SK-N-SH (cell line): ENCODE measurements around the gene TYK2. TPM values are rescaled to one million over a fixed set of nuclear protein-coding genes. Genes with fewer than 3 reads are reported as not detected.

Source experiments
- CTCF ChIA-PET: fragments of 300-600, 350-600 bp; formaldehyde crosslinking; extraction: SDS; loops from one replicate; lab custom pipeline; 2021; lab: Yijun Ruan, JAX
- POLR2A ChIA-PET: fragments of 350-600 bp; sonication (Branson Sonifier 250); formaldehyde crosslinking; extraction: SDS; loops from one replicate; lab custom pipeline; 2020; ENCODE audit warnings: antibody characterized with exemption, inconsistent platforms; lab: Yijun Ruan, JAX
- DNase-seq: peaks from one replicate; pipeline ENCODE4 v3.0.0; 2012
- H2AFZ ChIP-seq: fragments of 200-600 bp; sonication (generic); 2 replicates; pipeline ENCODE4 v1.8.1; 2016; ENCODE audit warnings: antibody characterized with exemption, mild to moderate bottlenecking, low read depth
- H3F3A ChIP-seq: fragments of 200-600 bp; sonication (generic); replicated peaks from 2 replicates; pipeline ENCODE3; 2016; ENCODE audit warnings: antibody characterized with exemption, mild to moderate bottlenecking; ENCODE audit not compliant: insufficient read depth
- H3K27ac ChIP-seq, 2 experiments: fragments of 200-500 bp in 1 of 2; fragments of 200-600 bp in 1 of 2; sonication (Bioruptor generic) in 1 of 2; sonication (generic), shearing (Covaris generic) in 1 of 2; 2 replicates each; pipeline versions ENCODE4 v1.5.1 to v1.6.1; 2014 to 2016; ENCODE audit warnings: low read depth in 2 of 2, inconsistent platforms in 1 of 2, low read length in 1 of 2, mild to moderate bottlenecking in 1 of 2, mixed read lengths in 1 of 2
- H3K27me3 ChIP-seq: fragments of 200-600 bp; sonication (generic), shearing (Covaris generic); 2 replicates; pipeline ENCODE4 v1.6.1; 2016; ENCODE audit warnings: mixed run types; ENCODE audit not compliant: insufficient read depth
- H3K36me3 ChIP-seq, 2 experiments: fragments of 200-500 bp in 1 of 2; fragments of 200-600 bp in 1 of 2; sonication (Bioruptor generic) in 1 of 2; sonication (generic) in 1 of 2; replicated peaks in 1 of 2; 2 replicates each; pipeline versions ENCODE3 to v1.5.1; 2014 to 2016; ENCODE audit warnings: low read length in 1 of 2, mild to moderate bottlenecking in 1 of 2; ENCODE audit not compliant: insufficient read depth in 2 of 2, control insufficient read depth in 1 of 2
- H3K4me1 ChIP-seq, 2 experiments: fragments of 200-500 bp in 1 of 2; fragments of 200-600 bp in 1 of 2; sonication (Bioruptor generic) in 1 of 2; sonication (generic), shearing (Covaris generic) in 1 of 2; 2 replicates each; pipeline versions ENCODE4 v1.5.1 to v1.6.1; 2014 to 2016; ENCODE audit warnings: low read depth in 1 of 2, low read length in 1 of 2, mixed run types in 1 of 2; ENCODE audit not compliant: insufficient read depth in 2 of 2, control insufficient read depth in 1 of 2
- H3K4me2 ChIP-seq: fragments of 200-600 bp; sonication (generic), shearing (Covaris generic); 2 replicates; pipeline ENCODE4 v1.6.1; 2017; ENCODE audit warnings: mixed run types
- H3K4me3 ChIP-seq, 2 experiments: fragments of 200-500 bp in 1 of 2; fragments of 200-600 bp in 1 of 2; sonication (Bioruptor generic) in 1 of 2; sonication (generic), shearing (Covaris generic) in 1 of 2; 2 replicates each; pipeline versions ENCODE4 v1.5.1 to v1.8.1; 2014 to 2016; ENCODE audit warnings: low read depth in 2 of 2, inconsistent platforms in 1 of 2, low read length in 1 of 2, mild to moderate bottlenecking in 1 of 2, mixed read lengths in 1 of 2, moderate library complexity in 1 of 2
- H3K79me2 ChIP-seq: fragments of 200-600 bp; sonication (generic); 2 replicates; pipeline ENCODE4 v1.8.1; 2017; ENCODE audit warnings: mild to moderate bottlenecking; ENCODE audit not compliant: insufficient read depth
- H3K9ac ChIP-seq: fragments of 200-600 bp; sonication (generic); 2 replicates; pipeline ENCODE4 v1.6.1; 2017; ENCODE audit warnings: mixed run types
- H3K9me2 ChIP-seq: fragments of 200-600 bp; sonication (generic); 2 replicates; pipeline ENCODE4 v1.6.1; 2017; ENCODE audit warnings: mixed run types
- H3K9me3 ChIP-seq: fragments of 200-600 bp; sonication (generic); 2 replicates; pipeline ENCODE4 v1.6.1; 2017; ENCODE audit warnings: mixed run types, mild to moderate bottlenecking, moderate library complexity
- H4K20me1 ChIP-seq: fragments of 200-600 bp; sonication (generic); 2 replicates; pipeline ENCODE4 v1.6.1; 2017; ENCODE audit warnings: mild to moderate bottlenecking, mixed run types; ENCODE audit not compliant: insufficient read depth
- EZH2phosphoT487 ChIP-seq: fragments of 200-600 bp; sonication (generic); IDR thresholded peaks from 2 replicates; pipeline ENCODE4 v1.6.1; 2017; ENCODE audit warnings: low read depth, mixed run types, mild to moderate bottlenecking, antibody characterized with exemption, moderate library complexity, borderline replicate concordance
- FOSL2 ChIP-seq: IDR thresholded peaks from 2 replicates; pipeline ENCODE4 v1.4.0; 2012; ENCODE audit warnings: low read depth, mild to moderate bottlenecking, moderate library complexity, borderline replicate concordance
- FOXJ3 ChIP-seq: sonication (generic); formaldehyde crosslinking; IDR thresholded peaks from 2 replicates; pipeline ENCODE4 v1.5.1; 2020; ENCODE audit warnings: mild to moderate bottlenecking, missing genetic modification reagents
- GATA2 ChIP-seq: sonication (generic); formaldehyde crosslinking; IDR thresholded peaks from 2 replicates; pipeline ENCODE4 v1.5.0; 2020; ENCODE audit warnings: mild to moderate bottlenecking, missing genetic modification reagents
- JUND ChIP-seq: IDR thresholded peaks from 2 replicates; pipeline ENCODE4 v1.4.0; 2012
- MAX ChIP-seq: IDR thresholded peaks from 2 replicates; pipeline ENCODE4 v1.4.0; 2012; ENCODE audit warnings: low read depth
- MEF2A ChIP-seq: IDR thresholded peaks from 2 replicates; pipeline ENCODE4 v1.4.0; 2012; ENCODE audit warnings: low read depth, borderline replicate concordance
- MXI1 ChIP-seq: IDR thresholded peaks from 2 replicates; pipeline ENCODE4 v1.6.1; 2012; ENCODE audit warnings: mild to moderate bottlenecking, low read depth, low read length, improper control_type of control experiment
- NFIC ChIP-seq: IDR thresholded peaks from 2 replicates; pipeline ENCODE4 v1.4.0; 2012; ENCODE audit warnings: borderline replicate concordance
- NRF1 ChIP-seq: IDR thresholded peaks from 2 replicates; pipeline ENCODE4 v1.6.1; 2012; ENCODE audit warnings: low read depth, mild to moderate bottlenecking, low read length
- RAD21 ChIP-seq: IDR thresholded peaks from 2 replicates; pipeline ENCODE4 v1.6.1; 2012; ENCODE audit warnings: mild to moderate bottlenecking, low read length
- RCOR1 ChIP-seq: fragments of 150-350 bp; IDR thresholded peaks from 2 replicates; pipeline ENCODE4 v1.6.1; 2017; ENCODE audit warnings: antibody characterized with exemption, low read length
- REST ChIP-seq: IDR thresholded peaks from 2 replicates; pipeline ENCODE4 v1.6.1; 2012; ENCODE audit warnings: mild to moderate bottlenecking, low read depth, low read length, moderate library complexity
- RFX5 ChIP-seq: IDR thresholded peaks from 2 replicates; pipeline ENCODE4 v1.6.1; 2012; ENCODE audit warnings: mild to moderate bottlenecking, improper control_type of control experiment, low read length
- SMC3 ChIP-seq: IDR thresholded peaks from 2 replicates; pipeline ENCODE4 v1.6.1; 2012; ENCODE audit warnings: low read depth, low read length, improper control_type of control experiment
- TAF1 ChIP-seq: IDR thresholded peaks from 2 replicates; pipeline ENCODE4 v1.6.1; 2012; ENCODE audit warnings: low read depth, mild to moderate bottlenecking, low read length, moderate library complexity, borderline replicate concordance
- YY1 ChIP-seq: IDR thresholded peaks from 2 replicates; pipeline ENCODE4 v1.4.0; 2012; ENCODE audit warnings: low read depth, mild to moderate bottlenecking
- ZBTB33 ChIP-seq: IDR thresholded peaks from 2 replicates; pipeline ENCODE4 v1.4.0; 2012; ENCODE audit warnings: low read depth, borderline replicate concordance
- WGBS: methylation state at CpG from one replicate; pipeline ENCODE4 v1.1.6; 2017; ENCODE audit warnings: low lambda C conversion rate; 5-methylcytosine and 5-hydroxymethylcytosine counted together
- polyA plus RNA-seq, 3 experiments: library from polyadenylated mRNA; depleted of rRNA; stranded (reverse); fragments of >200 nt; gene quantifications; 2 replicates each; pipeline ENCODE4 v1.2.3, GENCODE V29; 2012
- TF ChIP-seq, protein P1 (sequence below): fragments of 200-600 bp; sonication (generic); IDR thresholded peaks from 2 replicates; pipeline ENCODE4 v1.6.1; 2017; ENCODE audit warnings: antibody characterized with exemption, mild to moderate bottlenecking, moderate library complexity
- TF ChIP-seq, protein P2 (sequence below): IDR thresholded peaks from 2 replicates; pipeline ENCODE4 v1.4.0; 2012; ENCODE audit warnings: low read depth, borderline replicate concordance

The TYK2 gene
- polyA plus RNA-seq, 1 of the 3 experiments (the other 2 are of a cell fraction) = 44.6 TPM

DNA sequence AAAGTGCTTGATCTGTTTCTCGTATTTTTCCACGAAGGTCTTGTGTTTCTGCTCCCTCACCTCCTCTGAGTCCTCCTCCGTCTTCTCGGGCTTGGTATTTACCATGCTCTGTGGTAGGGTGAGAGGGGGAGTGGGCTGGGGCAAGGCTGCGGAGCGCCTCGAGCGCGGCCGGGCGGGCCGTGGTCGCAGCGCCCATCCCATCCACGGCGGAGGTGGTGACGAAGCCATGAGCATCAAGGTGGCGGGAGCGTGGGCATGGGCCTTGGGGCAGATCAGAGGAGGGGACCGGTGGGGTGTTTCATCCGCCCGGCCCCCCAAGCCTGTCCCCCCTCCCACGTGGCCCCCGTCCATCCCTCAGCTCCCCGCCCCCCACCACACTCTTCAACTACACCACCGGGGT, 15.1 kb upstream of the TYK2 start:
- H3K9me3 ChIP-seq = no peaks in the 10 kb centered on the region
- POLR2A ChIA-PET = no interaction called here
- no peaks in the 10 kb centered on the region for H3K4me1 ChIP-seq
- no peak overlapping the region for H2AFZ ChIP-seq
- H3K9ac ChIP-seq = no peak overlapping the region
- CTCF ChIA-PET = interaction anchor here (1.0 to 3.2 kb wide), 6 partner anchors 8 to 367 kb away, joined by 3 to 13 read pairs (median 4); partner anchors contain the start of gene CDC37
- no peak overlapping the region for H3K4me3 ChIP-seq
- no peaks in the 10 kb centered on the region for H3K9me2 ChIP-seq
- peaks cover 43% of the 10 kb centered on the region for H3K79me2 ChIP-seq
- peaks cover 26 to 34% of the 10 kb centered on the region in 2 experiments for H3K36me3 ChIP-seq
- peaks cover 18% of the 10 kb centered on the region for H3F3A ChIP-seq
- DNase-seq = no peak
- WGBS = 93% methylated on average over 21 of the region's 26 CpGs
- no peak for TF ChIP-seq FOXJ3 (CRISPR knock-in tag)
- TF ChIP-seq FOSL2 = no peak
- TF ChIP-seq NFIC = no peak
- TF ChIP-seq RFX5 = no peak
- no peak for TF ChIP-seq YY1
- TF ChIP-seq MEF2A = no peak
- TF ChIP-seq, protein P1, sequence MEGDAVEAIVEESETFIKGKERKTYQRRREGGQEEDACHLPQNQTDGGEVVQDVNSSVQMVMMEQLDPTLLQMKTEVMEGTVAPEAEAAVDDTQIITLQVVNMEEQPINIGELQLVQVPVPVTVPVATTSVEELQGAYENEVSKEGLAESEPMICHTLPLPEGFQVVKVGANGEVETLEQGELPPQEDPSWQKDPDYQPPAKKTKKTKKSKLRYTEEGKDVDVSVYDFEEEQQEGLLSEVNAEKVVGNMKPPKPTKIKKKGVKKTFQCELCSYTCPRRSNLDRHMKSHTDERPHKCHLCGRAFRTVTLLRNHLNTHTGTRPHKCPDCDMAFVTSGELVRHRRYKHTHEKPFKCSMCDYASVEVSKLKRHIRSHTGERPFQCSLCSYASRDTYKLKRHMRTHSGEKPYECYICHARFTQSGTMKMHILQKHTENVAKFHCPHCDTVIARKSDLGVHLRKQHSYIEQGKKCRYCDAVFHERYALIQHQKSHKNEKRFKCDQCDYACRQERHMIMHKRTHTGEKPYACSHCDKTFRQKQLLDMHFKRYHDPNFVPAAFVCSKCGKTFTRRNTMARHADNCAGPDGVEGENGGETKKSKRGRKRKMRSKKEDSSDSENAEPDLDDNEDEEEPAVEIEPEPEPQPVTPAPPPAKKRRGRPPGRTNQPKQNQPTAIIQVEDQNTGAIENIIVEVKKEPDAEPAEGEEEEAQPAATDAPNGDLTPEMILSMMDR = no peak
- no peak for TF ChIP-seq NRF1
- no peak for TF ChIP-seq RCOR1
- TF ChIP-seq SMC3 = no peak
- TF ChIP-seq EZH2phosphoT487 = no peak
- no peak for TF ChIP-seq GATA2 (CRISPR knock-in tag)
- TF ChIP-seq JUND = no peak
- no peak for TF ChIP-seq TAF1
- no peak for TF ChIP-seq REST
- TF ChIP-seq RAD21 = no peak
- TF ChIP-seq, protein P2, sequence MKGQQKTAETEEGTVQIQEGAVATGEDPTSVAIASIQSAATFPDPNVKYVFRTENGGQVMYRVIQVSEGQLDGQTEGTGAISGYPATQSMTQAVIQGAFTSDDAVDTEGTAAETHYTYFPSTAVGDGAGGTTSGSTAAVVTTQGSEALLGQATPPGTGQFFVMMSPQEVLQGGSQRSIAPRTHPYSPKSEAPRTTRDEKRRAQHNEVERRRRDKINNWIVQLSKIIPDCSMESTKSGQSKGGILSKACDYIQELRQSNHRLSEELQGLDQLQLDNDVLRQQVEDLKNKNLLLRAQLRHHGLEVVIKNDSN = no peak
- TF ChIP-seq MXI1 = no peak
- TF ChIP-seq ZBTB33 = no peak
- TF ChIP-seq MAX = no peak
- TF ChIP-seq, all 33 proteins: peak for 0
- H3K4me2 ChIP-seq = no peak overlapping the region
- no peak overlapping the region for H3K27ac ChIP-seq
- H3K27me3 ChIP-seq = no peaks in the 10 kb centered on the region
- H4K20me1 ChIP-seq = peaks cover 46% of the 10 kb centered on the region
